Hair follicular keratinocyte (primary cell): Measurements from ENCODE around the gene RGS1. TPM values are rescaled to one million over a fixed set of nuclear protein-coding genes. Genes with fewer than 3 reads are reported as not detected.

Experiments
- total RNA-seq: library from RNA; depleted of rRNA; stranded (reverse); fragments of >200 nt; gene quantifications from 2 replicates; pipeline ENCODE4 v1.2.3, GENCODE V29; 2015

RGS1 gene, protein sequence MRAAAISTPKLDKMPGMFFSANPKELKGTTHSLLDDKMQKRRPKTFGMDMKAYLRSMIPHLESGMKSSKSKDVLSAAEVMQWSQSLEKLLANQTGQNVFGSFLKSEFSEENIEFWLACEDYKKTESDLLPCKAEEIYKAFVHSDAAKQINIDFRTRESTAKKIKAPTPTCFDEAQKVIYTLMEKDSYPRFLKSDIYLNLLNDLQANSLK
- not detected in 2 replicates for total RNA-seq

DNA sequence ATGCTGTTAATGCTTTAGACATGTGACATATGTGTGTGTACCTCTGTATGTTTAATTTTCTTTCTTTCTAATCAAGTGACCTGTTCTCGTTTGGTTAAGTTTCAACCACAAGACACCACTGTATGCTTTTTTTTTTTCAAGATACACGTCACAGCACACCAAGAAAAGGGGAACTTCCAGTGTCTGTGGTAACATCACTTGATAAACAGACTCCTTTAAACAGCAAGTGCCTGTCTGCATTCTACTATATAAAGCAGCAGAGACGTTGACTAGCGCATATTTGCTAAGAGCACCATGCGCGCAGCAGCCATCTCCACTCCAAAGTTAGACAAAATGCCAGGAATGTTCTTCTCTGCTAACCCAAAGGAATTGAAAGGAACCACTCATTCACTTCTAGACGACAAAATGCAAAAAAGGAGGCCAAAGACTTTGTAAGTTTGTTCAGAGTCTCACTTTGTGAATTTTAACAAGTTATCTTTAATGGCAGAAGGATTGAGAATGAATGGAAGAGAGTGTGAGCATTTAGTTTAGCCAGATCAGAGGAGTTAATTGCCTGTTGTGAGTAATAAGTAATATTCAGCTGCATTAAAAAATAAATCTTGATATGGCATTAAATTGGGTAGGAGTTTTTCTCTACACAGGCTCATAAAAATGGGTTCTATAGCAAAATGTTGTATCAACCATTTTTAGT, at the start of gene RGS1:
Gene RGS1, plus strand, starts transcription at position 275 of the 691 bp plus-strand sequence. Its CDS starts 20 bp downstream, at position 295.

Other genes with a start within 250 kb of the RGS1 start
- gene RGS13, start 60.4 kb downstream of the RGS1 start, total RNA-seq: not detected in 2 replicates
- 7.2 and 7.3 TPM in 2 replicates for gene RGS2, start 233.3 kb downstream of the RGS1 start, total RNA-seq